Endometrial microvascular endothelial cells (primary cell): ENCODE measurements around the gene OR2F2. TPM values are rescaled to one million over a fixed set of nuclear protein-coding genes. Genes with fewer than 3 reads are reported as not detected.

Experiments used
- in situ Hi-C: cut with HindIII; loops from 2 replicates; pipeline ENCODE4 v1.10.0; 2017; ENCODE audit warnings: low sequenced_read_pairs, low pct_unique_long_range_greater_than_20kb; ENCODE audit errors: inconsistent ontology term
- total RNA-seq: library from RNA; depleted of rRNA; stranded (reverse); fragments of >200 nt; gene quantifications from one replicate; pipeline ENCODE4 v1.2.3, GENCODE V29; 2015; ENCODE audit errors: inconsistent ontology term

OR2F2 gene, protein sequence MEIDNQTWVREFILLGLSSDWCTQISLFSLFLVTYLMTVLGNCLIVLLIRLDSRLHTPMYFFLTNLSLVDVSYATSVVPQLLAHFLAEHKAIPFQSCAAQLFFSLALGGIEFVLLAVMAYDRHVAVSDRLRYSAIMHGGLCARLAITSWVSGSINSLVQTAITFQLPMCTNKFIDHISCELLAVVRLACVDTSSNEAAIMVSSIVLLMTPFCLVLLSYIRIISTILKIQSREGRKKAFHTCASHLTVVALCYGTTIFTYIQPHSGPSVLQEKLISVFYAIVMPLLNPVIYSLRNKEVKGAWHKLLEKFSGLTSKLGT
- total RNA-seq = not detected

GRCh38 chr7:143934526-143935325 lies at the start of gene OR2F2:
Gene OR2F2, plus strand, starts transcription at chr7:143935233. Its CDS starts 0 bp downstream, at chr7:143935233.
- in situ Hi-C loops = no loop called here

DNA sequence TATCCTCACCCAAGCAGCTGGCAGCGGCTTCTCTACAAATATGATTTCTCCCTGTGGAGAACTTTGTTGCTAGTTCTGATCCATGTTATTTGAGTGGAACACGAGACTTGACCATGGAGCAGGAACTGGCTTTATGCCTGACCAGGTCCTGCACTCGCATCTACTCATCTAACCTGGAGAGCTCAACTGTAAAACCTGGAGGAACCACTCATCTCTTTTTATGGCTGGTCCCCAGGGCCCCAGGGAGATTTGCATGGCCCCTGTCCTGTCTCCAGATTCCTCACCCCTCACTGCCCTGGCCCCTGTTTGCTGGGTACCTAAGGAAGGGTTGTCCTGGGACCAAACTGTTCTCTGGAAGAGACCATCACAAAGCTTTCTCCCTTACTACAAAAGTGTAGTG lies 49.1 kb upstream of the OR2F2 start:
- in situ Hi-C loops = no loop called here

GRCh38 chr7:143886826-143887477 lies 48.1 kb upstream of the OR2F2 start:
- in situ Hi-C loops = no loop called here

- in situ Hi-C loops = no loop called here
Observed at GRCh38 chr7:143889068-143889467, 46.0 kb upstream of the OR2F2 start.

DNA sequence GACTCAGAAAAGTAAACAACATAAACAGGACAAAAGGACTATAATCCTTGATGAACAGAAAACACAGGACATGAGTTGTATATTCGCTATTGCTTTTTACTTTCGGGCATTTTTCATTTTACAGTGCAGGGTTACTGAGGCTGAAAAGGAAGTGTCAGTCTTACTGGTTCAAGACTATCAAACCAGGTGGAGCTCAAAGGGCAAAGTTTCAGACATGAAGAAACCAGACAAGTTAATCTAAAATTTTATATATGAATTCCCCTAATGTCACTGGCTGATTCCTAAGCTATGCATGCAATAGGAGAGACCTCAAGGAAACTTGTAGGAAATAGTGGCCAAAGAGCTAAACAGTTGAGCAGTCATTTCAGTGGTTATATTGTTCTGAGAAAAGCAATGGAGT lies 44.5 kb upstream of the OR2F2 start:
- in situ Hi-C loops = no loop called here

GRCh38 chr7:143891457-143891856 lies 43.6 kb upstream of the OR2F2 start:
- in situ Hi-C loops = no loop called here

DNA sequence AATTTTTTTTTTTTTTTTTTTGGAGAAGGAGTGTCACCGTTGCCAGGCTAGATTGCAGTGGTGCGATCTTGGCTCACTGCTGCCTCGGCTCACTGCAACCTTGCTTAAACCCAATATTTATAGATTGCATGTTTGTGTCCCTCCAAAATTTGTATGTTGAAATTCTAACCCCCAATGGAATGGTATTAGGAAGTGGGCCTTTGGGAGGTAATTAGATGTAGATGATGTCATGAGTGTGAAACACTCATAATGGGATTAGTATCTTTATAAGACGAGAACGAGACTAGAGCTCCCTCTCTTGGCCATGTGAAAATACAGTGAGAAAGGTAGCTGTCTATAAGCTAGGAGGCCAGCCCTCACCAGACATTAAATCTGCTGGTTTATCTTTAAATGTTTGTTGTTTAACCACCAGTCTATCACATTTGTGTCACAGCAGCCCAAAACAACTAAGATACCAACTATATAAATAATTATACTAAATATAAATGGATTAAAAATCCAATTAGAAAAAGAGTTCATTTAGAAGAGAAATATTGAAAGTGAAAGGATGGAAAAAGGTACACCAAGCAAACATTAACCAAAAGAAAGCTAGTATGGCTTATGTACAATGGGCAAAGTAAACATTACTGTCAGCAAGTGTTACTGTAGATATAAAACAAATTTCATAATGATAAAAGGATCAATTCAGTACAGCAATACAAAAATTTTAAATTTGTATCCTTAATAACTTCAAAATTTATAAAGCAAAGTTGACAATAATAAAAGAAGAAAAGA lies 42.3 kb upstream of the OR2F2 start:
- in situ Hi-C loops = no loop called here

DNA sequence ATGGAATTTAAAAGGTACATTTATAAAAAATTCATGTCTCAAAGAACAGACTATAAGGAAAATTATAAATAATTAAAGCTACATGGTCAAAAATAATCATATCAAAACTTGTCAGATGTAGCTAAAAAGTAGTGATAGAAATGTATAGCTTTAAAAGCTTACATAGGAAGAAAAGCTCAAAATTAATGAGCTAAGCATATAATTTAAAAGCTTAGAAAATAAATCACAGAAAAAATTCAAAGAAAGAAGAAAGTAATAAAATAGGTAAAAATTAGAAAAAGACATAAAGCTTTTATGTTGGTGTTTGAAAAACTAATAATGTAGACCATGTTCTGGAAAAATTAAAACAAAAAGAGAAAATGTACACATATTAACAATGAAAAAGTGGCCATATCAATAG lies 38.4 kb upstream of the OR2F2 start:
- in situ Hi-C loops = no loop called here

DNA sequence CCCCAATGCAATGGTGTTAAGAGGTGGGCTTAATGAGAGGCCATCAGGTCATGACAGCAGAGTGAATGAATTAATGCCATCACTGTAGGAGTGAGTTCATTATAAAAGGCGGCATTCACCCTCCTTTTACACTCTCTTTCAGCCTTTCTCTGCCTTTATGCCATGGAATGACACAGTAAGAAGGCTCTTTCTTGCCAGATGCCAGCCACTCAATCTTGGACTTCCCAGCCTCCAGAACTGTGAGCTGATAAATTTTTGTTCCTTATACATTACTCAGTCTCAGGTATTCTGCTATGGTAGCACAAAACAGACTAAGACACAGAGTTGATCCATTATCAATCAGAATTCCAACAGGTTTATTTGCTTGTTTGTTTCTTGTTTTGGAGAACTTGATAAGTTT lies 36.2 kb upstream of the OR2F2 start:
- in situ Hi-C loops = no loop called here

- in situ Hi-C loops = no loop called here
Observed at GRCh38 chr7:143900230-143900766, 34.7 kb upstream of the OR2F2 start.

DNA sequence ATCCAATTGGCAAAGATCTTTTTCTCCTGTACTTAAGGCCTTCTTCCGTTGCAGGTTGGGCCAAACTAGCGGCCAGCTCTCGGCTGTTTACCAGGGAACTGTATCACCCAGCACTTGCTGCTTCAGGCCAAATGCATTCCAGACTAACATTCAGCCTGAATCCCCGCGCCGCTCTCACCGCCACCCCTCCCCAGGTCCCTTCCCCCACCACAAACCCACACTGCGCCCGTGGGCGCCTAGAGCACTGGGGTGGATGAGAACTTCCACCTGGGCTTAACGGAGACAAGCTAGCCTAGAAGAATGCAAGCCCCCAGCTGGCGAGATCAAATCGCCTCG lies 33.7 kb upstream of the OR2F2 start:
- in situ Hi-C loops = no loop called here

DNA sequence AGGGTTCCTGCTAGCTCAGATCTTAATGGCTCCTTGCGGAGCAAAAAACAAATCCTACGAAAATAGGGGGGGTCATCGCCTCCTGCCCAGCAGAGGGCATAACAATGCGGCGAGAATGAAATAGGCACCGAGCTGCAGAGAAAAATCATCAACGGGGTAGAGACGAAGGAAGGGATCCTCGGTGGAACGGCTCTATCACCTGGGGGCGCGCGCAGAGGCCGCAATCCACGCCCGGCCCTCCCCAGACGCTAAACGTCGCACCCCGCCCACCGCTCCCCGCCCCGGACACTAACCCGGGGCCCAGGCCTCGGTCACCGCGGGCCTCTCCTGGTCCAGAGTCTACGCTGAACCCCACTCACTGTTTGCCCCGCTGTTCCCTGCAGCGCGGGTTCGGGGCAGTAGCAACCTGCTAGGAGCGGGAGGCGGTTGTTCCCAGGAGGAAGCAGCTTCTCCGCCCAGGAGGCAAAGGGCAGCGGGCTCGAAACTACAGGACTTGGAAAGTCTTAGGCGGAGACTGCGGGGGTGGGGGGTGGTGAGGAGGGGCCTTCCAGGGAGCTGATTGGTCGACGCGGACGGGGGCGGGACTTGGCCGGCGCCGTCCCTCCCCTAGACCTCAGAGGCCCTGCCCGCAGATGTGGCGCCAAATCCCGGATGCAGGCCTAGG lies 33.2 kb upstream of the OR2F2 start, which contains the start of gene TCAF1:
Gene TCAF1, minus strand, starts transcription at position 509 of the 664 bp plus-strand sequence. CDS start 25,568 bp downstream, outside the sequence.
- in situ Hi-C loops = no loop called here

GRCh38 chr7:143902332-143902899 lies 32.6 kb upstream of the OR2F2 start:
- in situ Hi-C loops = no loop called here

GRCh38 chr7:143905509-143905908 lies 29.5 kb upstream of the OR2F2 start:
- in situ Hi-C loops = no loop called here

GRCh38 chr7:143906151-143906550 lies 28.9 kb upstream of the OR2F2 start:
- in situ Hi-C loops = no loop called here

DNA sequence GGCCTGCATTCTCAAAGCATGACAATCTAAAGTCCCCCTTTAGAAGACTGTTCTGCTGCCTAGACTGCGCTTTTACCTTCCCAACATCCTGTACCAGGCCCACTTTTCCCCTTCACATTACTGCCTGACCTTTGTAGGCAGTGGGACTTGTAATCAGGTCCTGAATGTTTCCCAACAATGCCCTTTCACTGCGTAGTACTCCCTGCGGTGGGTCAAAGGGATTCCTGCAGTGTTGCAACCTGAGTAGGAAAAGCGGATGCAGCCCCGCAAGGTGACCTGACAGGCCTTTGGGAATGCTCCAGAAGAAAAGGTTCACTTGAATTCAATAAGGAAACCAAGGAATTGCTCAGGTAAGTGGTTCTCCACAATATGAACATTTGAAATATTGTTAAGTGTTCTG lies 28.1 kb upstream of the OR2F2 start:
- in situ Hi-C loops = no loop called here

DNA sequence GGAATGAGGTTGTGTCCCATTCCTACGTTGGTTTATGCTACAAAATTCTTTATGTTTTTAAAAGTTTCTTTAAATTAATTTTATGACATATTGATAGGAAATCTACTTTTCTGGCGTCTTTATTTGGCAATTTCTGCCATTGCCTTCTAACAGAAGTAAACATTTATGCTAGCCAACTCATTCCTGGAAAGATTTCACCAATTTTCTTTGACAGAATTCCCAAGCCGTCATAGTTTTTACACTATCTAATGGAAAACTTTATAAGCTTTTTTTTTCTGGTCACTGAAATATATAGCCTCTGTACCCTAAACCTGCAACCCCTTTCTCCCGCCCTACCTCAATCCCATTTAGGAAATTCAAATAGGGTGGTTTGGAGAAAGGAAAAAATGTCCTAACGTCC lies 26.9 kb upstream of the OR2F2 start:
- in situ Hi-C loops = no loop called here

GRCh38 chr7:143909863-143910262 lies 25.2 kb upstream of the OR2F2 start:
- in situ Hi-C loops = no loop called here
